Activated CD4-positive, alpha-beta memory T cell treated with anti-CD3 and anti-CD28 coated beads, Interleukin-2, amount 10 ng/mL, durations not matched to agents 7 days and 5 days (primary cell): ENCODE measurements around the gene MECR. TPM values are rescaled to one million over a fixed set of nuclear protein-coding genes. Genes with fewer than 3 reads are reported as not detected.

Source experiments
- CTCF ChIA-PET: fragments of 350-600 bp; sonication (Branson Sonifier 250); formaldehyde crosslinking; loops from one replicate; lab custom pipeline; 2021; ENCODE audit warnings: antibody characterized with exemption, inconsistent platforms; lab: Charles Lee
- POLR2A ChIA-PET: fragments of 350-600 bp; sonication (Branson Sonifier 250); formaldehyde crosslinking; loops from one replicate; lab custom pipeline; 2021; ENCODE audit warnings: antibody characterized with exemption; lab: Charles Lee
- DNase-seq: peaks from one replicate; pipeline ENCODE4 v3.0.0-alpha.2; 2020
- H3K27ac Mint-ChIP-seq: one replicate; pipeline ENCODE4 v1.8.0; 2021; ENCODE audit warnings: mild to moderate bottlenecking, mixed read lengths
- H3K27me3 Mint-ChIP-seq: one replicate; pipeline ENCODE4 v1.8.0; 2021; ENCODE audit warnings: mixed read lengths
- H3K36me3 Mint-ChIP-seq: one replicate; pipeline ENCODE4 v1.8.0; 2021; ENCODE audit warnings: low read depth, mixed read lengths
- H3K4me1 Mint-ChIP-seq: one replicate; pipeline ENCODE4 v1.8.0; 2021; ENCODE audit warnings: mixed read lengths
- H3K4me3 Mint-ChIP-seq: one replicate; pipeline ENCODE4 v1.8.0; 2021; ENCODE audit warnings: mild to moderate bottlenecking, mixed read lengths
- H3K9me3 Mint-ChIP-seq: one replicate; pipeline ENCODE4 v1.8.0; 2021; ENCODE audit warnings: mixed read lengths
- total RNA-seq, 2 experiments: library from RNA; stranded (reverse); gene quantifications; one replicate each; pipeline ENCODE4 v1.2.3, GENCODE V29; 2021

The MECR gene
- total RNA-seq, 2 experiments from 2014 or later, result 13.9 to 17.6 TPM

GRCh38 chr1:29260531-29260930 lies 29.8 kb upstream of the MECR start:
- CTCF ChIA-PET, result no interaction called here
- Mint-ChIP-seq H3K4me1 (peaks cover 3% of the 10 kb centered on the region), H3K36me3 (no peaks in the 10 kb centered on the region), H3K4me3 (no peak overlapping the region), H3K27me3 (peaks cover 49% of the 10 kb centered on the region), H3K27ac (no peak overlapping the region), H3K9me3 (no peaks in the 10 kb centered on the region)
- POLR2A ChIA-PET, result no interaction called here
- DNase-seq, result no peak

GRCh38 chr1:29259802-29260441 lies 29.2 kb upstream of the MECR start:
- Mint-ChIP-seq H3K4me3 (peak overlapping the region; percentile 58), H3K27me3 (peaks cover 45% of the 10 kb centered on the region), H3K36me3 (no peaks in the 10 kb centered on the region), H3K9me3 (no peaks in the 10 kb centered on the region), H3K4me1 (peaks cover 3% of the 10 kb centered on the region), H3K27ac (no peak overlapping the region)
- POLR2A ChIA-PET, result no interaction called here
- CTCF ChIA-PET, result no interaction called here
- peak; percentile 31 for DNase-seq

GRCh38 chr1:29258976-29259801 lies 28.5 kb upstream of the MECR start:
- H3K4me3 Mint-ChIP-seq, result no peak overlapping the region
- H3K27ac Mint-ChIP-seq, result no peak overlapping the region
- CTCF ChIA-PET, result no interaction called here
- POLR2A ChIA-PET, result no interaction called here
- H3K36me3 Mint-ChIP-seq, result no peaks in the 10 kb centered on the region
- no peaks in the 10 kb centered on the region for H3K9me3 Mint-ChIP-seq
- no peak for DNase-seq
- peaks cover 3% of the 10 kb centered on the region for H3K4me1 Mint-ChIP-seq
- H3K27me3 Mint-ChIP-seq, result peaks cover 45% of the 10 kb centered on the region

GRCh38 chr1:29258189-29258975 lies 27.6 kb upstream of the MECR start:
- no peak for DNase-seq
- Mint-ChIP-seq H3K36me3 (no peaks in the 10 kb centered on the region), H3K9me3 (no peaks in the 10 kb centered on the region), H3K27ac (no peak overlapping the region), H3K4me1 (peaks cover 3% of the 10 kb centered on the region), H3K4me3 (no peak overlapping the region), H3K27me3 (peaks cover 41% of the 10 kb centered on the region)
- ChIA-PET CTCF (no interaction called here), POLR2A (no interaction called here)

GRCh38 chr1:29256979-29257804 lies 26.5 kb upstream of the MECR start:
- Mint-ChIP-seq H3K36me3 (no peaks in the 10 kb centered on the region), H3K4me3 (no peak overlapping the region), H3K27ac (no peak overlapping the region), H3K4me1 (peaks cover 3% of the 10 kb centered on the region), H3K9me3 (no peaks in the 10 kb centered on the region), H3K27me3 (peaks cover 38% of the 10 kb centered on the region)
- ChIA-PET CTCF (no interaction called here), POLR2A (no interaction called here)
- no peak for DNase-seq

GRCh38 chr1:29256394-29256793 lies 25.7 kb upstream of the MECR start:
- Mint-ChIP-seq H3K27me3 (peaks cover 32% of the 10 kb centered on the region), H3K36me3 (no peaks in the 10 kb centered on the region), H3K27ac (no peak overlapping the region), H3K9me3 (no peaks in the 10 kb centered on the region), H3K4me1 (peaks cover 3% of the 10 kb centered on the region), H3K4me3 (no peak overlapping the region)
- ChIA-PET POLR2A (no interaction called here), CTCF (no interaction called here)
- no peak for DNase-seq

GRCh38 chr1:29255134-29255666 lies 24.5 kb upstream of the MECR start:
- Mint-ChIP-seq H3K4me3 (no peak overlapping the region), H3K9me3 (no peaks in the 10 kb centered on the region), H3K4me1 (peaks cover 2% of the 10 kb centered on the region), H3K27me3 (peaks cover 21% of the 10 kb centered on the region), H3K36me3 (no peaks in the 10 kb centered on the region), H3K27ac (no peak overlapping the region)
- POLR2A ChIA-PET, result no interaction called here
- CTCF ChIA-PET, result no interaction called here
- DNase-seq, result no peak

GRCh38 chr1:29254346-29254745 lies 23.6 kb upstream of the MECR start:
- no peak for DNase-seq
- Mint-ChIP-seq H3K36me3 (no peaks in the 10 kb centered on the region), H3K4me3 (no peak overlapping the region), H3K27ac (no peak overlapping the region), H3K4me1 (no peaks in the 10 kb centered on the region), H3K9me3 (no peaks in the 10 kb centered on the region), H3K27me3 (peaks cover 23% of the 10 kb centered on the region)
- POLR2A ChIA-PET, result no interaction called here
- CTCF ChIA-PET, result no interaction called here

GRCh38 chr1:29253180-29253579 lies 22.4 kb upstream of the MECR start:
- H3K27ac Mint-ChIP-seq, result no peak overlapping the region
- no peak for DNase-seq
- ChIA-PET POLR2A (no interaction called here), CTCF (no interaction called here)
- H3K27me3 Mint-ChIP-seq, result peaks cover 14% of the 10 kb centered on the region
- H3K4me3 Mint-ChIP-seq, result no peak overlapping the region
- no peaks in the 10 kb centered on the region for H3K36me3 Mint-ChIP-seq
- H3K4me1 Mint-ChIP-seq, result no peaks in the 10 kb centered on the region
- no peaks in the 10 kb centered on the region for H3K9me3 Mint-ChIP-seq

GRCh38 chr1:29251164-29252124 lies 20.7 kb upstream of the MECR start:
- CTCF ChIA-PET, result no interaction called here
- no peak for DNase-seq
- Mint-ChIP-seq H3K27ac (no peak overlapping the region), H3K9me3 (no peaks in the 10 kb centered on the region), H3K4me3 (no peak overlapping the region), H3K36me3 (no peaks in the 10 kb centered on the region), H3K27me3 (peaks cover 9% of the 10 kb centered on the region), H3K4me1 (no peaks in the 10 kb centered on the region)
- POLR2A ChIA-PET, result no interaction called here

GRCh38 chr1:29249951-29250581 lies 19.3 kb upstream of the MECR start:
- CTCF ChIA-PET, result no interaction called here
- peaks cover 8% of the 10 kb centered on the region for H3K27me3 Mint-ChIP-seq
- no peaks in the 10 kb centered on the region for H3K36me3 Mint-ChIP-seq
- no peak overlapping the region for H3K27ac Mint-ChIP-seq
- no peak overlapping the region for H3K4me3 Mint-ChIP-seq
- DNase-seq, result no peak
- H3K9me3 Mint-ChIP-seq, result no peaks in the 10 kb centered on the region
- no peaks in the 10 kb centered on the region for H3K4me1 Mint-ChIP-seq
- POLR2A ChIA-PET, result no interaction called here
